ENCODE results near the gene SEMA3F.

SEMA3F gene

GRCh38 chr3:50154840-50155490 is at the start of gene SEMA3F:
Gene SEMA3F (plus strand): TSS chr3:50155324. CDS start chr3:50159623, 4,299 bp downstream.
- TF ChIP-seq CTCF (conservative IDR thresholded peaks at IDR 0.05) = 0 out of 2 replicates have a peak, but pooled peaks have one; percentile 4
- H3K27ac ChIP-seq = peak within 1 kb of the TSS; percentile 91

- H3K27ac ChIP-seq = no peak overlapping the region
- TF ChIP-seq CTCF (conservative IDR thresholded peaks at IDR 0.05) = no peak
Measured at GRCh38 chr3:50111757-50112156, 43.4 kb upstream of the SEMA3F start.

DNA sequence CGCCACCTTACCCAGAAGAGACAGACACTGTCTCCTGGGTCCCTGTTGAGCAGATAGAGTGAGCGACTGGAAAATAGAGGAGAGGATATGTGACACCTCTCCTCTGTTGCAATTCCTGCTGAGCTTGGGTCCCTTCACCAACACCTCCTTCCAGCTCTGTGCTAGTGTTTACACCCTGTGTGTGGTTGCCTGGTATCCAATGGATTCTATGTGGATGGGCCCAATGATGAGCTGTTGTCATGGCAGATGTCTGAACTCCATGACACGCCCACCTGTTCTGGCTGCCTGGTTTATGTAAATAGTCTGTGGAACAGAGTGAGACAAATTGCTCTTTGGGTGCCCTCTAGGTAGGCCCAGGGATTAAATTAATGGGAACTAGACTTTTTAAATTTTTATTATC is 42.7 kb upstream of the SEMA3F start:
- H3K27ac ChIP-seq = no peak overlapping the region
- no peak for TF ChIP-seq CTCF (conservative IDR thresholded peaks at IDR 0.05)

DNA sequence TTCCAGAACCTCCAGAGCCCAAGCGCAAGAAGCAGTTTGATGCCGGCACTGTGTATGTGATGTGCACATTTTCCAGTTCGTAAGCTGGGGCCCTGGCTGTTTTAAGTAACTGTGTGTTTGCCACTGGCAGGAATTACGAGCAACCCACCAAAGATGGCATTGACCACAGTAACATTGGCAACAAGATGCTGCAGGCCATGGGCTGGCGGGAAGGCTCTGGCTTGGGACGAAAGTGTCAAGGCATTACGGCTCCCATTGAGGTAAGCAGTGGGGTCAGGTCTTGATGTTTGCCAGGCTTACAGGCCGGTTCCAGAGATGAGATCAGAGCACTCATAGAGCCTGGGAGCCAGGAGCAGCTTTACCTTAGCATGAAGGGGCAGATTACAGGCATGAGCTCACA is 38.0 kb upstream of the SEMA3F start:
- no peak for TF ChIP-seq CTCF (conservative IDR thresholded peaks at IDR 0.05)
- peak overlapping the region; percentile 9; the same call in 1 of the 2 replicates for H3K27ac ChIP-seq

DNA sequence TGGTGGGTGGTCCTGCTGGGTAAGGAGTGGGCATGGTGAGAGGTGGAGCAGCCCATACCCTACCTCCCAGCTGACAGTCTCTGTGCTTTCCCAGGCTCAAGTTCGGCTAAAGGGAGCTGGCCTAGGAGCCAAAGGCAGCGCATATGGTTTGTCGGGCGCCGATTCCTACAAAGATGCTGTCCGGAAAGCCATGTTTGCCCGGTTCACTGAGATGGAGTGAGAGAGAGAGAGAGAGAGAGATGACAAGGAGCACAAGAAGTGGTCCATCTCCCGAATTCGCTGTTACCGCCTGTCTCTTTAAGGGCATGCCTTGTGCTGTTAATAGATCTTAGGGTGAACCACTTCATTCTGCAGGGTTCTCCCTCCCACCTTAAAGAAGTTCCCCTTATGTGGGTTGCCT is 36.9 kb upstream of the SEMA3F start:
- H3K27ac ChIP-seq = no peak overlapping the region
- no peak for TF ChIP-seq CTCF (conservative IDR thresholded peaks at IDR 0.05)

- no peak overlapping the region for H3K27ac ChIP-seq
- no peak for TF ChIP-seq CTCF (conservative IDR thresholded peaks at IDR 0.05)
Measured at GRCh38 chr3:50119786-50120185, 35.3 kb upstream of the SEMA3F start.

DNA sequence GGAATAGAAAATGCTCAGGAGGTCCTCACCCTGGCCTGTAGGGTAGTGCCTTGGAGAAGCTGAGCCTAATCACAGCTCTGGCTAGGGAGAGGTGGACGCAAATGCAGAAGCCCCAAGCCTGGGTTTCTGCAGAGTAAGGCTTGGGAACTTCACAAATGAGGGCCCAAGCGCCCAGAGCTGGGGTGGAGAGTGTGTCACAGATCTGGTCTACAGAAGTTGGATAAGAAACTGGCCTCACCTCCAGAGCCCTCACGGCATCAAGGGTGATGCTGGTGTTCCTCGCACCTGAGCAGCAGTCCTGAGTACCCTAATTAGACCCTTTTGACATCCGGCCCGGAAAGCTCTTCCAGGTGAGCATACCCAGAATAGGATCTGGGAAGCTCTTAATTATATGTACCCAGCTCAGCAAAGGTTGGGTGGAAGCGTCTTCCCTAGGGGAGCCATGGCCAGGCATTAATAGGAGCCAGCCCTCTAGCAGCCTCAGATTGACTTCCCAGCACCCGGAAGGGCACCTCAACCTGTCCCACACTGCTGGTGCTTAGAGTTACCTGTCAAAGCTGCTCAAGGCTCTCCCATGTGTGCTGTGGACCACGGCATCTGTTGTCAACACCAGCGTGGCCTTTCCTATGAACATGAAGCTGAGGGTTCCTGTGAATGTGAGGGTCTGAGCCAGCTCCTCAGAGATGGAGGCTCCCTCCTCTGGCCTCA is 34.6 kb upstream of the SEMA3F start:
- no peak for TF ChIP-seq CTCF (conservative IDR thresholded peaks at IDR 0.05)
- no peak overlapping the region for H3K27ac ChIP-seq
